ENCODE results near the gene CDH23. TPM values are rescaled to one million over a fixed set of nuclear protein-coding genes. Genes with fewer than 3 reads are reported as not detected.
A peak's percentile ranks its signal among the peaks of the same experiment; 100 is the strongest.

CDH23 gene
- total and polyA plus RNA-seq, 8 donors = 3.4 to 64.6 (median 9.9) TPM

DNA sequence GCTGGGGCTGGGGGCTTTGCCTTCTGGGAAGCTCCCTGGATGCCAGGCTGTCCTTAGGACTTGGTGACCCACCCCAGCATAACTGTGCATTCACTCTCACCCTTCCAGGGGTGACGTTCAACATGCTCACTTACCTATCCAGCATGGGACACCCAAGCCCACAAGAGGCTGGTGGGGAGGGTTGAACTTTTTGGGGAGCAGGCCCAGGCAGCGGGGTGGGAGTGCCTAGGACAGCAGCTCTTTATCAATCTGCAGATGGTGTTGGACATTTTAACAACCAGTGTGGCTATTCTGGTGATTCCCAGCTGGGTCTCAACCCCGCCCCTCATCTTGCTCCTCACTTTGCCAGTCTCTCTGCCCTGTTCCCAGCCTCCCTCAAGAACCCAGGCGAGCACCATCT is 86.4 kb downstream of the CDH23 start:
- FAIRE-seq = no peak
- TF ChIP-seq, protein P1, sequence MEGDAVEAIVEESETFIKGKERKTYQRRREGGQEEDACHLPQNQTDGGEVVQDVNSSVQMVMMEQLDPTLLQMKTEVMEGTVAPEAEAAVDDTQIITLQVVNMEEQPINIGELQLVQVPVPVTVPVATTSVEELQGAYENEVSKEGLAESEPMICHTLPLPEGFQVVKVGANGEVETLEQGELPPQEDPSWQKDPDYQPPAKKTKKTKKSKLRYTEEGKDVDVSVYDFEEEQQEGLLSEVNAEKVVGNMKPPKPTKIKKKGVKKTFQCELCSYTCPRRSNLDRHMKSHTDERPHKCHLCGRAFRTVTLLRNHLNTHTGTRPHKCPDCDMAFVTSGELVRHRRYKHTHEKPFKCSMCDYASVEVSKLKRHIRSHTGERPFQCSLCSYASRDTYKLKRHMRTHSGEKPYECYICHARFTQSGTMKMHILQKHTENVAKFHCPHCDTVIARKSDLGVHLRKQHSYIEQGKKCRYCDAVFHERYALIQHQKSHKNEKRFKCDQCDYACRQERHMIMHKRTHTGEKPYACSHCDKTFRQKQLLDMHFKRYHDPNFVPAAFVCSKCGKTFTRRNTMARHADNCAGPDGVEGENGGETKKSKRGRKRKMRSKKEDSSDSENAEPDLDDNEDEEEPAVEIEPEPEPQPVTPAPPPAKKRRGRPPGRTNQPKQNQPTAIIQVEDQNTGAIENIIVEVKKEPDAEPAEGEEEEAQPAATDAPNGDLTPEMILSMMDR (IDR thresholded peaks at IDR 0.05) = no peak
- intact Hi-C loops (cut with DNase I) = no loop called here
- Histone ChIP-seq H3K9me3 (no peaks in the 10 kb centered on the region), H3K4me1 (no peaks in the 10 kb centered on the region), H3K27ac (no peak overlapping the region), H3K4me3 (no peak overlapping the region), H3K36me3 (no peaks in the 10 kb centered on the region), H3K27me3 (no peaks in the 10 kb centered on the region)
- 64 to 84% methylated on average over 4 of the region's 4 CpGs for WGBS, 2 donors
- no peak for DNase-seq
- ATAC-seq = no peak

DNA sequence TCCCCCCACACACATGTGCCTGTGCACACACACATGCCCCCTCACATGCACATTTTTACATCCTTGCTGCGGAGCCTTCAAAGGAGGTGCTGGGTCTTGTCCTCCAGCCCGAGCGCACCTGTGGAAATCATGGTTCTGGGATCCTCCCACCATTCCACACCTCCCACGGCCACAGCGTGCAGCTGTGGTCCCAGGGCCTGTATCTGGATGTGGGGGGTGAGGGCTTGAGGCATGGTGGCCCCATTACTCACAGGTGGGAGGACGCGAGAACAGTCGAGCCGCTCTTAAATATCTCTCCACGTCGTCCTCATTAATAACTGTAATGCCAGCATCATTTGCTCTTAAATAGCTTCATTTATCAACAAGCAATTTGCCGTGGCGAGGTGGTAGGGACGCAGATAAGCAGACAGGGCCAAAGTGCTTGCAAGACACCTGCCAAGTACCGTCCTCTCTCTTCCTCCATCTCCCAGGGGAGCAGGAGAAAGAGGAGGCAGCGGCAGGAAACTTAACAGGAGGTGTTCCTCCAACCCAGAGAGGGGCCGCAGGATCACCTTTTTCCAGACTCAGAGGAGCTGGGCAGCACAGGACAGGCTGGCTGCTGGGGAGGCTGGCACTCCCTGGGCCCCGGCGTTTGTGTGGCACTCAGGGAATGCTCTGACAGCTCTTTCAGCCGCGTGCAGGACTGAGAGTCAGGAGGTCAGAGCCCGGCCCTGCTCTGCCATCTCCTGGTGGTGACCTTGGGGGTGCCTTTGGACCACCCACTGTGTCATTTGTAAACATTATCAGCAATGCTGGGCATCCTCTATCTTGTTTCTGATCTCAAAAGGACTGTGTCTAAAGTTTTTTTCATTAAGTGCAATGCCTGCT is 87.4 kb downstream of the CDH23 start:
- Histone ChIP-seq H3K27ac (no peak overlapping the region), H3K9me3 (no peaks in the 10 kb centered on the region), H3K4me1 (no peaks in the 10 kb centered on the region), H3K27me3 (no peaks in the 10 kb centered on the region), H3K36me3 (no peaks in the 10 kb centered on the region), H3K4me3 (no peak overlapping the region)
- TF ChIP-seq, protein P1 (IDR thresholded peaks at IDR 0.05) = no peak
- FAIRE-seq = no peak
- peak in 1 of 4 donors; percentile 27 for ATAC-seq
- intact Hi-C loops (cut with DNase I) = no loop called here
- WGBS, 2 donors = 29 to 34% methylated on average over 22 of the region's 22 CpGs
- DNase-seq = no peak

DNA sequence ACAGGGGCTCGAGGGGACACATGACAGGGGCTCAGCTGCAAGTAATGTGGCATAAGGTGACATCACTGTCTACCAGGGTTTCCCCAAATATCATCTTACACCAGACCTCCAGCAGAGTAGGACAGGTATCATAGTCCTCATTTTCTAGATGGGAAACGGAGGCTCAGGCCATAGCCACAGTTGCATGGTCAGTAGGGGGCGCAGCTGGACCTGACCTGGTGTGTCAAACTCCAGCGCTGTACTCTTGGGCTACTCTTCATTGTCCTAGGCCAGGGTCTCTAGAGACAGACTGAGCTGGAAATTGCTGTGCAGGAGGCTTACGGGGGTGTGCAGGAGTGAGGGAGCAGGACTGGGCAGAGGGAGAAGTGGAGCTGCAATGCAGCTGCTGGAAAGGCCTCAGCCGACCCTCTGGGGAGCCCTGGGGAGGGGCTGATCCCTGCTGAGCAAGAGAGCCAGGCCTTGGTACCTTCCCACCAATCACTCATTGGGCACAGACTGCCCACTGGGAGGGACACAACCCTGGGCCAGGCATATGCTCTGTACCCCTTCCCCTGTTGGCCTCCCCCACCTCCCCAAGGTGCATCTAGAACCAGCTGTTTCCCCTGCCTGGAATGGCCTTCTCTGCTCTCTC is 89.9 kb downstream of the CDH23 start:
- Histone ChIP-seq H3K27ac (no peak overlapping the region), H3K27me3 (no peaks in the 10 kb centered on the region), H3K4me3 (no peak overlapping the region), H3K36me3 (no peaks in the 10 kb centered on the region), H3K9me3 (no peaks in the 10 kb centered on the region), H3K4me1 (no peaks in the 10 kb centered on the region)
- intact Hi-C loops (cut with DNase I) = no loop called here
- TF ChIP-seq, protein P1 (IDR thresholded peaks at IDR 0.05) = no peak
- ATAC-seq (peak in 2 of 4 donors; percentile 38 to 41), DNase-seq (no peak), FAIRE-seq (no peak)
- 56 to 58% methylated on average over 6 of the region's 6 CpGs for WGBS, 2 donors

DNA sequence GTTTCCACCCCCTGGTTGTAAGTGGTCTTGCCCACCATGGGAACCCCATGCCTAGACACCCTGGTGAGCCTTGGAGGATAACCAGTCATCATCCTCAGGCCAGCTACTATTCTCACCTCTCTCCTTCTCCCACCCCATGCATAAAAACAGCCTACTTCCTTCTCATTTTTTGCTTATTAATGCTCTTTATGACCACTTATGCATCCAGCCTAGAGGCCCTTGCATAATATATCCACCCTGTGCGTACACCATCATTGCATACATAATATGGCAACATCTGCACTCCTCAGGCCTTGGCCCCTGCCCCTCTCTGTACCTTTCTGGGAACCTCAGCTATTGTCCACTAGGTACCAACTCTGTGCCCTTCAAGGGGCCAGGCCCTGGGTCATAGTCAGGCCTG is 91.0 kb downstream of the CDH23 start:
- H3K4me3 ChIP-seq = no peak overlapping the region
- H3K36me3 ChIP-seq = no peaks in the 10 kb centered on the region
- ATAC-seq = no peak
- no peaks in the 10 kb centered on the region for H3K27me3 ChIP-seq
- WGBS, 2 donors = 90 to 95% methylated on average over 1 of the region's 1 CpG
- no peak overlapping the region for H3K27ac ChIP-seq
- H3K4me1 ChIP-seq = no peaks in the 10 kb centered on the region
- no peaks in the 10 kb centered on the region for H3K9me3 ChIP-seq
- TF ChIP-seq, protein P1 (IDR thresholded peaks at IDR 0.05) = no peak
- intact Hi-C loops (cut with DNase I) = no loop called here
- no peak for DNase-seq
- no peak for FAIRE-seq

DNA sequence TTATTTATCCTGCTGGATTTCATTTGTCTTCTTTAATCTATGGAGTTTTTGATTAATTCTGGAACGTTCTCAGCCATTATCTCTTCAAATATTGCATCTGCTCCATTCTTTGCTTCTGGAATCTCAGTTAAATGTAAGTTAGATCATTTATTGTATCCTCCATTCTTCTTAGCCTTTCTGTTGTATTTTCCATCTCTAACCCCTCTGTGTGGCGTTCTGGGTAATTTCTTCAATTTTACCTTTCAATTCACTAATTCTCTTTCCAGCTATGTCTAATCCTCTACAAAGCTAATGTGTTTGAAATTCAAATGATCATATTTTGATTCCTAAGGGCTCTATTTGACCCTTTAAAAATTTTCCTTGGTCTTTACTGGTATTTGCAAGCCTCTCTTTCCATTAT is 92.4 kb downstream of the CDH23 start:
- ATAC-seq (no peak), DNase-seq (no peak), FAIRE-seq (no peak)
- Histone ChIP-seq H3K4me1 (no peaks in the 10 kb centered on the region), H3K27me3 (no peaks in the 10 kb centered on the region), H3K27ac (no peak overlapping the region), H3K9me3 (no peaks in the 10 kb centered on the region), H3K36me3 (no peaks in the 10 kb centered on the region), H3K4me3 (no peak overlapping the region)
- 89 to 90% methylated on average over 2 of the region's 2 CpGs for WGBS, 2 donors
- TF ChIP-seq, protein P1 (IDR thresholded peaks at IDR 0.05) = no peak
- intact Hi-C loops (cut with DNase I) = no loop called here
